Subcutaneous adipose tissue (tissue), 4 donors: ENCODE results near the gene ZNF565. TPM values are rescaled to one million over a fixed set of nuclear protein-coding genes. Genes with fewer than 3 reads are reported as not detected.

Source experiments
- total RNA-seq, 4 donors: library from RNA; depleted of rRNA; stranded (reverse); fragments of >200 nt; gene quantifications; one replicate each; pipeline ENCODE4 v1.1.0, GENCODE V29; 2016
- TF ChIP-seq, protein P1 (sequence below): fragments of 450-650 bp; IDR thresholded peaks from one replicate; pipeline ENCODE4 v1.5.1; 2016; ENCODE audit warnings: low read depth, mild to moderate bottlenecking, control low read depth, antibody characterized with exemption, moderate library complexity

ZNF565 gene
- total RNA-seq, 4 donors from 2014 or later: 2.9 to 6.6 (median 5.1) TPM

DNA sequence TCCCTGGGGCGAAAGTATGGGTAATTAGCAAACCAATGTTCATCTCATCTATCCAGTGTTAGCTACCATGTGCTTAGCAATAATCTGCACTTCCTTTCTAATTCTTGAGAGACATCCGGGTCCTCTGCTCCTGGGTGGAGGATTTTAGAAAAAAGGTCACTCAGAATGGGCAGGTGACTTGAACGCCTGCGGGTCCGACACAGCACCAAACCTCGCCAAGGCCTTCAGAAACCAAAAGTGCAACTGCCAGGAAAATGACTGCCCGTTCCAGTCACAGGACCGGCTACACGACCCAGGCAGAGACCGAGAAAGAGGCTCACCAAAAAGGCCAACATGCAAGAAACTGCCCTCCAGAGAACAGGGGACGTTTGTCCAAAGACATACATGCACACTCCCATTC, 40.4 kb upstream of the ZNF565 start:
- TF ChIP-seq, protein P1, sequence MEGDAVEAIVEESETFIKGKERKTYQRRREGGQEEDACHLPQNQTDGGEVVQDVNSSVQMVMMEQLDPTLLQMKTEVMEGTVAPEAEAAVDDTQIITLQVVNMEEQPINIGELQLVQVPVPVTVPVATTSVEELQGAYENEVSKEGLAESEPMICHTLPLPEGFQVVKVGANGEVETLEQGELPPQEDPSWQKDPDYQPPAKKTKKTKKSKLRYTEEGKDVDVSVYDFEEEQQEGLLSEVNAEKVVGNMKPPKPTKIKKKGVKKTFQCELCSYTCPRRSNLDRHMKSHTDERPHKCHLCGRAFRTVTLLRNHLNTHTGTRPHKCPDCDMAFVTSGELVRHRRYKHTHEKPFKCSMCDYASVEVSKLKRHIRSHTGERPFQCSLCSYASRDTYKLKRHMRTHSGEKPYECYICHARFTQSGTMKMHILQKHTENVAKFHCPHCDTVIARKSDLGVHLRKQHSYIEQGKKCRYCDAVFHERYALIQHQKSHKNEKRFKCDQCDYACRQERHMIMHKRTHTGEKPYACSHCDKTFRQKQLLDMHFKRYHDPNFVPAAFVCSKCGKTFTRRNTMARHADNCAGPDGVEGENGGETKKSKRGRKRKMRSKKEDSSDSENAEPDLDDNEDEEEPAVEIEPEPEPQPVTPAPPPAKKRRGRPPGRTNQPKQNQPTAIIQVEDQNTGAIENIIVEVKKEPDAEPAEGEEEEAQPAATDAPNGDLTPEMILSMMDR: no peak

GRCh38 chr19:36252047-36252446, 37.6 kb upstream of the ZNF565 start:
- TF ChIP-seq, protein P1: no peak

DNA sequence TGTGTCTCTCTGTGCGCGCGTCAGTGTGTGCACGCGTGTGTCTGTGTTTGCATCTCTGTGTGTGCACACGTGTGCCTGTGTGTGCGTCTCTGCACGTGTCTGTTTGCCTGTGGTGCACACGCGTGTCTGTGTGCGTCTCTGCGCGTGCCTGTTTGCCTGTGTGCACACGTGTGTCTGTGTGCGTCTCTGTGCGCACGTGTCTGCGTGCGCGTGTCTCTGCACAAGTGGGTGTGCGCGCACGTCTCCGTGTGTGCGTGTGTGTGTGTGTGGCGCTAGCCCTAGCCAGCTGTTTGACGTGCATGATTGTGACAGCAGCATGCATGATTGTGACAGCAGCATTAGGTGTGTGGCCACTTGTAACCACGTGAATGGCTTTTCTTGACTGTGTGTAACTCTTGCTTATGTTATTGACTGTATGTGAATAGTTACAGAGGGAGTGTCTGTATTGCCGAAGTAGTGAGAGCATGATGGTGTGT, 31.6 kb upstream of the ZNF565 start:
- TF ChIP-seq, protein P1: no peak

- TF ChIP-seq, protein P1: no peak
Observed at GRCh38 chr19:36245210-36246005, 30.9 kb upstream of the ZNF565 start.

GRCh38 chr19:36244066-36244465, 29.6 kb upstream of the ZNF565 start:
- TF ChIP-seq, protein P1: no peak

GRCh38 chr19:36236946-36237310, 22.5 kb upstream of the ZNF565 start:
- TF ChIP-seq, protein P1: no peak

DNA sequence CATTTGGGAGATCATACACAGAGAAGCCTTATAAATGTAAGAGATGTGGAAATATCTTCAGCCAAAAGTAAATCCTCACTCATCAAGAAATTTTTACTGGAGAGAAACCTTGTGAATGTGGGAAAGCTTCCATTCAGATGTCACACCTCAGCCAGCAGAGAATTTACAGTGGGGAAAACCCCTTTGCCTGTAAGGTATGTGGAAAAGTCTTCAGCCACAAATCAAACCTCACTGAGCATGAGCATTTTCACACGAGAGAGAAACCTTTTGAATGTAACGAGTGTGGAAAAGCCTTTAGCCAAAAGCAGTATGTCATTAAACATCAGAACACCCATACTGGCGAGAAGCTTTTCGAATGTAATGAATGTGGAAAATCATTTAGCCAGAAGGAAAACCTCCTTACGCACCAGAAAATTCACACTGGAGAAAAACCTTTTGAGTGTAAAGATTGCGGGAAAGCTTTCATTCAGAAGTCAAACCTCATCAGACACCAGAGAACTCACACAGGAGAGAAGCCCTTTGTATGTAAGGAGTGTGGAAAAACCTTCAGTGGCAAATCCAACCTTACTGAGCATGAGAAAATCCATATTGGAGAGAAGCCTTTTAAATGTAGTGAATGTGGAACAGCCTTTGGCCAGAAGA, 22.0 kb upstream of the ZNF565 start:
- TF ChIP-seq, protein P1: no peak
